ENCODE measurements around the gene TBC1D26.
"Not testable (repeated sequence)": the region's sequence is repeated elsewhere in the genome, so short reads cannot be mapped to it uniquely, and the experiment has no call there.

Gene TBC1D26

DNA sequence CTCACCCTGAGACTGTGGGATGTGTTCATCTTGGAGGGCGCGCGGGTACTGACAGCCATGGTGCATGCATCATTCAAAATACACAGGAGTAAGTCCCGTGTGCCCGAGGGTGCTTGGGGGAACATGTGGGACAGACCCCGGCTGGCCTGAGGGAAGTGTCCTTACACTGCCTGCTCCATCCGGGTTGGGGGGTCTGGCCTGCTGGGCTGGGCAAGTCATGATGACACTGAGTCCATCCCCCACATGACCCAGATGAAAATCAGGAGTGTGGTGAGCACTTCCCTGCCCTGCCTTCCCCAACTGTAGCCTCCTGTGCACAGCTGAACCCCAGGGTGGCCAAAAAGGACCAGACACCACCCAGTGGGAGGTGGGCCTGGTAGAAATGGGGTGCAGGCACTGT, 10.8 kb downstream of the TBC1D26 start:
- DNase-seq (ENCODE audit: low spot score), result no peak

DNA sequence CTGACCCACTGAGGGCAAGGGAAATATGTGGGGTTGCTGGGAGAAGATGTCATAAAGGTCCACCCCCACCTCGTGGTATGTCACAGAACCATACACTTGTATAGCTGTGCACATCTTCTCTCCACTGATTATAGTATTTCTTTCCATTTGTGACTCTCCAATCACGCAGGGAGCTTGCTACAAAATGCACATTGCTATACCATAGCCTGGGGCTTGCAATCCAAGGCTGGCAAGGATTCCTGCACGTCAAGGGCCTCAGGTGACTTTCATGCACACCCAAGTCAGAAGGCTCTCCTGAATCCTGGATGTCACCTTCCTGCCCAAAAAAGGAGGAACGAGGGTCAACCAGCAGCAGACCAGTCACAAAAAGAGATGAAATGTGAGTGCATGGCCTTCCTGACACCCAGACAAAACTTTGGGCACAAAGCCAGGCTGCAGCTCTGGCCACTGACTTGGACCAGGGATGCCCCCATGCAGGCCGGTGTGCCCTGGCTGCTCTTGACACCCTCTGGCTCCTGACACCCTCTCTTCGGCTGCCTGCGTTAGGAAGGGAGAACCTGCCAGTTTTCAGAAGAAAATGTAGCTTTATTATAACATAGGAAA, 12.1 kb downstream of the TBC1D26 start:
- DNase-seq (ENCODE audit: low spot score), result no peak

DNA sequence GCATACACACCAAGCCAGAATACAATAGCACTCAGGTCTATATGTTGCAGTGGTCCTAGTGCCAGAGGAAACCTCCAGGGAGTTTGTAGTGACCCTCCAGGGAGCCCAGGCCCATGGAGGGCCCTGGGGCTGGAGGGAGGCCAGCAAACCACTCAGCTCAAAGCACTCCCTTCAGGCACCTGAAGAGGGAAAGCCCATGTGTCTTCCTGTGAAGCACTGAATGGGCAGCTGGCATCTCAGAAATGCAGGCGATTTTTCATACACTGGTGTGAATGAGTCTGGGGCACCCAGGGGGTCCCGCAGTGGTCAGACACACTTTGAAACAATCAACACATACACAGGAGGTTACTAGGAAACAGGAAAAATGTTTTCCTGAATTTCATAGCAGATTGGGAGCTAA, 12.8 kb downstream of the TBC1D26 start:
- DNase-seq (ENCODE audit: low spot score), result no peak

DNA sequence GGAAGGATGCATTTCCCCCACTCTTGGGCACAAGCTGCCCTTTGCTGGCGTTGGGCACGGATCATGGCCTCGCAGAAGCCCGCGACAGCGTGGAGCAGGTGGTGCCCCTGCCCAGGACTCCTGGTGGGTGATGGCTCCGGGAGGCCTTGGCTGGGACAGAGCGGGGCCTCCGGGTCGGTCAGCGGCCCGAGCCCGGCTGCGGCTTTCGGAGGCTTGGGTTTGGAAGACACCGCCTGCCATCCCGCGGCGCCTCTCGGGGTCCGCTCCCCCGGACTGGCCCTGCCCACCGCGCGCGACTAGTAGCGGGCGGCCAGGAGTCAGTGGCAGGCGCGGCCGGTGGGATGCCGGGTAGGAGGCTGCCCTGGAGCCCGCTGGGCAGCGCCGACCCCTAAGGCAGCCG, 17.3 kb downstream of the TBC1D26 start:
- not testable (repeated sequence) for DNase-seq (ENCODE audit: low spot score)

DNA sequence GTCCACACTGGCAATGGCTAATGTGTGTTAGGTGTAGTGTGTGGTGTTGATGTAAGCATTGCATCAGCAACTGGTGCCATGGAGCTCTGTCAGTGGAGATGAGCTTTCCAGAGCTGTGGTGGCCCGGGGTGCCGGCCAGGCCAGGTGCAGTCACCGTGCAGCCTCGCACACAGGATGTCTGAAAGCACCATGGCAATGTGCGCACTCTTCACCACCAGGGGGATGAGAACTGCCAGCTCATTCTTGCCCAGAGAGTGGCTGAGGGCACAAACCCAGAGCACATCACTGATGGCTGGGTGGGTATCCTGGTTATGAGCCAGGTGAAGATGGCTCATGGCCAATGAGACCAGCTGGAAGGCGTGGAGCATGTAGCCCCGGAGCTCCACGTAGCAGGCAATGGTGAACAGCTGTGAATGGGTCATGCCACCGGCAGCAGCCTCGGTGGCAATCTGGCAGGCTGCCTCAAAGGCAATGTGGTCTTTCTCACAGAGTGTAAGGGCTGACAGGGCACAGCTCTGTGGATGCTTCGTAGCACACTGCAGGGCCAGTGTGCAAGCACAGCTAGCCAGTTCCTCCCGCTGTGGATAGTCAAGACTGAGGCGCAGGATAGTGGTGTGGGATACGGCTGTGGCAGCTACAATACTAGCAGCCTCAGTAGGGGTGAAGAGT, 36.9 kb downstream of the TBC1D26 start:
- DNase-seq (ENCODE audit: low spot score), result not testable (repeated sequence)

DNA sequence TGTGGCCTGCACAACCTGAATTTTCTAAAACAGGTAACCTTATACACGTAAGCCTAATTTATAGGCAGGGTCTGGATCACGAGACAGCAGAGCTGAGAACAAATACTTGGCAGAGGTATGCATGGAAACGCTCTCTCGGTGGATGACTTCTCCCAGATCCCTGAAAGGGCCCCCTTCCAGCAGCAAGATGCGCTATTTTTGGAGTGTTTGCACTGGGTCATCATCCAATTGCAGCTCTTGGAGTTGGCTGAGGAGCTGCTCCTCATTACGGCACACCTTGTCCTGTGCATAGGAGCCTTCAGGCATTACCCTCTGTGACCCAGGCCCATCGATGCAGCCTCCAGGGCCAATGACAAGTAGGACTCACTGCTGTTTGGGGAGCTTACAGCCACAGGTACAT, 38.6 kb downstream of the TBC1D26 start:
- DNase-seq (ENCODE audit: low spot score), result not testable (repeated sequence)

DNA sequence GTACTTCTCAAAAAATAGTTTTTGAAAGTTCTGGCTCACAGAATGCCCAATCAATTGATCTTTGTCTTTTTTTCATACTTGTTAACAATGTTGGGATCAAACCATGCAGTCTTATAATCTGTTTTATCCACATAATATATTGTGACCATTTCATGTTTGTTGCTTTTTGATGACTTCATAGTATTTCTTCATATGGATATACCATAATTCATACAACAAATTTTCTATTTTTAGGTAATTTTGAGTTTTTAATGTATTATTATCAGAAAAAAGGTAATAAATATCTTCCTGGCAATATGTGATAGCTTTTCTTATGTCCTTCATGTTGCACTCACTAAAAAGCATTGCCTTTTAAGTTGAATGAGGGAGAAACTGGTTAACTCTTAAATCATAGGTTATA, 44.8 kb downstream of the TBC1D26 start:
- DNase-seq (ENCODE audit: low spot score), result no peak

DNA sequence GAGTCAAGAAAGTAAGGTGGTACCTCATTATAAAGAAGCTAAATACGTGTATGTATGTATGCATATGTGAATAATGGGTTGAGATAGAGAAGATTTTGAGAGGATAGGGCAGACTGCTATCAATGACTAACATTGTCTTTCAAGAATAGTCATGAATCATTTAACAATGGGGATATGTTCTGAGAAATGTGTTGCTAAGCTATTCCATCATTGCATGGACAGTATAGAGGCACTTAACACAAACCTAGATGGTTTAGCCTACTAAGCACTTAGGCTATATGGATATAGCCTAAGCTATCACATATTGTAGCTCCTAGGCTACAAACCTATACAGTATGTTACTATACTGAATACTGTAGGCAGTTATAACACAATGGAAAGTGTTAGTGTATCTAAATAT, 45.2 kb downstream of the TBC1D26 start:
- no peak for DNase-seq (ENCODE audit: low spot score)

DNA sequence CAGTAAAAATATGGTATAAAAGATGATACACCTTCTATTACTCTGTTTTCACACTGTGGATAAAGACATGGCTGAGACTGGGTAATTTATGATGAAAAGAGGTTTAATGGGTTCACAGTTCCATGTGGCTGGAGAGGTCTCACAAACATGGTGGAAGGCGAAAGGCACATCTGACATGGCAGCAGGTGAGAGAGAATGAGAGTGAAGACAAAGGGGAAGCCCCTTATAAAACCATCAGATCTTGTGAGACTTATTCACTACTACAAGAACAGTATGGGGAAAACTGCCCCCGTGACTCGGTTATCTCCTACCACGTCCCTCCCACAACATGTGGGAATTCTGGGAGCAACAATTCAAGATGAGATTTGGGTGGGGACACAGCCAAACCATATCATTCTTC, 45.6 kb downstream of the TBC1D26 start:
- DNase-seq (ENCODE audit: low spot score), result no peak

DNA sequence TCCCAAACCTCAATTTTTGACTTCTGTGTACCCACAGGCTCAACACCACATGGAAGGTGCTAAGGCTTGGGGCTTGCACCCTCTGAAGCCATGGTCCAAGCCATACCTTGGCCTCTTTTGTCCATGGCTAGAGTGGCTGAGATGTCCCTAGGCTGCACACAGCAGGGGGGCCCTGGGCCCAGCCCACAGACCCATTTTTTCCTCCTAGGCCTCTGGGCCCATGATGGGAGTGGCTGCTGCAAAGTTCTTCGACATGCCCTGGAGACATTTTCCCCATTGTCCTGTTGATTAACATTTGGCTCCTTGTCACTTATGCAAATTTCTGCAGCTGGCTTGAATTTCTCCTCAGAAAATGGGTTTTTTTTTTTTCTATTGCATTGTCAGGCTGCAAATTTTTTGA, 47.0 kb downstream of the TBC1D26 start:
- no peak for DNase-seq (ENCODE audit: low spot score)

DNA sequence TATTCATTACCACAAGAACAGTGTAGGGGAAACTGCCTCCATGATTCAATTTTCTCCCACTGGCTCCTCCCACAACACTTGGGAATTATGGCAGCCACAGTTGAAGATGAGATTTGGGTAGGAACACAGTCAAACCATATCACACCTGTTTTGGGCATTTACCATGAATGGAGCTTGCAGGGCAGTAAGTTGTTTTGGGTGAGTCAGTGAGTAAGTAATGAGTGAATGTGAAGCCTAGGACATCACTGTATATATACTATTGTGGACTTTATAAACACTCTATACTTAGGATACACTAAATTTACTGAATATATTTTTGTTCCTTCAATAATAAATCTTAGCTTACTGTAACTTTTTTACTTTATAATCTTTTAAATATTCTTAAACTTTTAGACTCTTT, 48.1 kb downstream of the TBC1D26 start:
- no peak for DNase-seq (ENCODE audit: low spot score)

DNA sequence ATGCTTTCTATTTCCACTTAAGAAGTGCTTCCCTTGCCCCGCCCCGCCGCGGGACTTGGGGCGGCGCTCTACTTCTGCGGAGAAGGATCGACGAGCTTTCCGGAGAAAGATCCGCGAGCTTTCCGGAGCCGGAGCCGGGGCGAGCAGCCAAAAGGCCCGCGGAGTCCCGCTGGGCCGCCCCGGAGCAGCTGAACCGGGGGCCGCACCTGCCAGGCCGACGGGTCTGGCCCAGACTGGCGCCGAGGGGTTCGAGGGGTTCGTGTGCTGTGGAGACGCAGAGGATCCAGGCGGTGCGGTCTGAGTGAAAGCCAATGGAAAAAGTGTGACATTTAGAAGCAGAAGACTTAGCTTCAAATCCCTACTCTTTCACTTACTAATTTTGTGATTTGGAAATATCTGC, 50.8 kb downstream of the TBC1D26 start:
- DNase-seq (ENCODE audit: low spot score), result no peak

DNA sequence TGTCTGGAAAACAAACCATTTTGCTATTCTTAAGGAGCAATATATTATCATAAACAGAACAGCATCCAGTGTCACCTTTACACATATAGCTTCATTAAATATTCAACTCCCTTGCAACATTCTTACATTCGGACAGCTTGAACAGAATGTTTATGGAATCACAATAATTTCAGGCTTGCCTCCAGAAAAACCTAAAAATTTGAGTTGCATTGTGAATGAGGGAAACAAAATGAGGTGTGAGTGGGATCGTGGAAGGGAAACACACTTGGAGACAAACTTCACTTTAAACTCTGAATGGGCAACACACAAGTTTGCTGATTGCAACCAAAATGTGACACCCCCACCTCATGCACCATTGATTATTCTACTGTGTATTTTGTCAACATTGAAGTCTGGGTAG, 51.4 kb downstream of the TBC1D26 start:
- DNase-seq (ENCODE audit: low spot score), result no peak

DNA sequence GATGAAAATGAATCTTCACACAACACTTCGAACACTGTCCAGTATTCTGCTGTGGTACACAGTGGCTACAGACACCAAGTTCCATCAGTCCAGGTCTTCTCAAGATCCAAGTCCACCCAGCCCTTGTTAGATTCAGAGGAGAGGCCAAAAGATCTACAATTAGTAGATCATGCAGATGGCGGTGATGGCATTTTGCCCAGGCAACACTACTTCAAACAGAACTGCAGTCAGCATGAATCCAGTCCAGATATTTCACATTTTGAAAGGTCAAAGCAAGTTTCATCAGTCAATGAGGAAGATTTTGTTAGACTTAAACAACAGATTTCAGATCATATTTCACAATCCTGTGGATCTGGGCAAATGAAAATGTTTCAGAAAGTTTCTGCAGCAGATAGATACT, 52.3 kb downstream of the TBC1D26 start:
- not testable (repeated sequence) for DNase-seq (ENCODE audit: low spot score)

DNA sequence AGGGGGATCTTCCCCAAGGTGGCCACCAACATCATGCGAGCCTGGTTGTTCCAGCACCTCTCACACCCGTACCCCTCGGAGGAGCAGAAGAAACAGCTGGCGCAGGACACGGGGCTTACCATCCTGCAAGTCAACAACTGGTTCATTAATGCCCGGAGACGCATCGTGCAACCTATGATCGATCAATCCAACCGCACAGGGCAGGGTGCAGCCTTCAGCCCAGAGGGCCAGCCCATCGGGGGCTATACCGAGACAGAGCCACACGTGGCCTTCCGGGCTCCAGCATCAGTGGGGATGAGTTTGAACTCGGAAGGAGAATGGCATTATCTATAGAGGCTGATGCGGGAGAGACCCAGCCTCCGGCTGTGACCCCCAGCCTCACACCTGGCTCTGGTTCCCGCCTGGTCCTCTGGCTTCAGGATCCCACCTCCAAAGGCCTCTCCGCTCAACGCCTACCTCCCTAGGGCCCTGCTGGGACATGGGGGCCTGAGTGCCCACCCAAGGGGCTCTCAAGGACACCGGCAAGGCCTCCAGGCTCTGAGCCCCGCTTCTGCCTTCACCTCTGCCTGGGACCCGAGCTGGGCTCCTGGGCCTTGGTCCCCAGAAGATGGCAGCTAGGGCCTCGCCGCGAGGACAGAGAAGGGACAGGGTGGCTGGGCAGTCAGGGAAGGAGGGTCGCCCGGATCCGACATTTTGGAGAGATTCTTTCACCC, 55.4 kb downstream of the TBC1D26 start:
- DNase-seq (ENCODE audit: low spot score), result not testable (repeated sequence)

DNA sequence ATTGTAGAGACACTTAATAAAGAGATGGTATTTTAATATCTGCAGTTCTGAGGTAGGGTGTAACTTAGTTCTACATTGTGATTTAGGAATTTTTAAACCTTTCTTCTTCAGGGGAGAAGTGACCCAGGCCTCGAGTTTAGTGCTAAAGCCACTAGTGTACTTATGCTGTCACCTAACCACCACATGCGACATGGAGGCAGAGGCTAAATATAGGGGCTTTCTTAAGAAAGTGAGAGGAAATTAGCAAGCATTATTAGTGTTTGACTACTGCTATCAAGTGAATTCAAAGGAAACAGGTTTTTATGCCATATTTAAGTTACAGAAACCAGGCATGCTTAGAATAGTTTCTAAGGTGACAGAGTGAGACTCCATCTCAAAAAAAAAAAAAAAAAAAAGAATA, 56.3 kb downstream of the TBC1D26 start:
- not testable (repeated sequence) for DNase-seq (ENCODE audit: low spot score)

Small RNAs within 50 kb of the gene (small RNA-seq; reads per million reads assigned to genes)
- gene AC015922.1 (0 reads per million in 2 experiments), gene RNA5SP436 (0 to 0.09 reads per million in 2 experiments)
